GM11168 (cell line): ENCODE results near the gene FCAMR.

ENCODE experiments used
- in situ Hi-C: fragments of 300-500 bp; cut with MboI; formaldehyde crosslinking; loops from one replicate; pipeline ENCODE4 v1.12.0; 2022; ENCODE audit warnings: low sequenced_read_pairs; ENCODE audit not compliant: unreplicated experiment

The FCAMR gene

GRCh38 chr1:206970446-206970845 is at the start of gene FCAMR:
Gene FCAMR (minus strand): TSS chr1:206970460. CDS start chr1:206970125, 335 bp downstream.
- in situ Hi-C loops = loop anchor here (10.0 kb wide), 1 partner anchor 156 kb away; no protein-coding TSS in a partner anchor

- in situ Hi-C loops = no loop called here
These were observed 49.4 kb upstream of the FCAMR start for GRCh38 chr1:207019661-207020060.

GRCh38 chr1:207019161-207019560 is 48.9 kb upstream of the FCAMR start:
- in situ Hi-C loops = no loop called here

- in situ Hi-C loops = no loop called here
These were observed 48.4 kb upstream of the FCAMR start for GRCh38 chr1:207018707-207019106.

GRCh38 chr1:207017615-207018559 is 47.6 kb upstream of the FCAMR start:
- in situ Hi-C loops = no loop called here

- in situ Hi-C loops = no loop called here
These were observed 45.5 kb upstream of the FCAMR start for GRCh38 chr1:207015791-207016190.

- in situ Hi-C loops = no loop called here
These were observed 44.5 kb upstream of the FCAMR start for GRCh38 chr1:207014728-207015127.

- in situ Hi-C loops = no loop called here
These were observed 43.2 kb upstream of the FCAMR start for GRCh38 chr1:207013321-207014085.

GRCh38 chr1:207010726-207011125 is 40.5 kb upstream of the FCAMR start:
- in situ Hi-C loops = no loop called here

- in situ Hi-C loops = no loop called here
These were observed 39.7 kb upstream of the FCAMR start for GRCh38 chr1:207009945-207010344.

- in situ Hi-C loops = no loop called here
These were observed 39.1 kb upstream of the FCAMR start for GRCh38 chr1:207009182-207009850.

- in situ Hi-C loops = no loop called here
These were observed 37.2 kb upstream of the FCAMR start for GRCh38 chr1:207007352-207008033.

- in situ Hi-C loops = no loop called here
These were observed 36.7 kb upstream of the FCAMR start for GRCh38 chr1:207006914-207007313.

- in situ Hi-C loops = no loop called here
These were observed 35.8 kb upstream of the FCAMR start for GRCh38 chr1:207006083-207006482.

GRCh38 chr1:207004931-207005830 is 34.9 kb upstream of the FCAMR start:
- in situ Hi-C loops = no loop called here

- in situ Hi-C loops = no loop called here
These were observed 33.0 kb upstream of the FCAMR start for GRCh38 chr1:207003210-207003609.

GRCh38 chr1:207002724-207003146 is 32.5 kb upstream of the FCAMR start:
- in situ Hi-C loops = no loop called here

- in situ Hi-C loops = no loop called here
These were observed 31.4 kb upstream of the FCAMR start for GRCh38 chr1:207001492-207002245.
